Measurements from ENCODE around the gene SLC30A2.

GRCh38 chr1:26038477-26038876 lies 7.4 kb downstream of the SLC30A2 start:
- TF ChIP-seq CTCF (IDR thresholded peaks at IDR 0.05; ENCODE audit: low read depth, low read length) (no peak), EZH2phosphoT487 (IDR thresholded peaks at IDR 0.05; ENCODE audit: low read depth) (no peak)

Measured in OCI-LY3 (cell line).